ENCODE measurements around the gene SDHC. TPM values are rescaled to one million over a fixed set of nuclear protein-coding genes. Genes with fewer than 3 reads are reported as not detected.

Gene SDHC
- total and polyA plus RNA-seq, 2 of the 13 experiments (the other 11 are each of a cell fraction or from before 2014, with no cell fraction given), result 27.1 to 229 TPM

- TF ChIP-seq KLF9 (CRISPR knock-in tag; IDR thresholded peaks at IDR 0.05; ENCODE audit: low read depth) (peak; percentile 54; the same call in 1 of the 2 replicates), NCOA5 (CRISPR knock-in tag; IDR thresholded peaks at IDR 0.05) (no peak), ZNF709 (CRISPR knock-in tag; IDR thresholded peaks at IDR 0.05) (peak; percentile 66; the same call in 1 of the 2 replicates), ZNF557 (CRISPR knock-in tag; IDR thresholded peaks at IDR 0.05) (peak; percentile 66; the same call in 1 of the 2 replicates), ZMYM4 (CRISPR knock-in tag; IDR thresholded peaks at IDR 0.05) (0 out of 2 replicates have a peak, but pooled peaks have one; percentile 45), KLF12 (CRISPR knock-in tag; IDR thresholded peaks at IDR 0.05; ENCODE audit: borderline replicate concordance) (peak; percentile 69), REXO4 (CRISPR knock-in tag; IDR thresholded peaks at IDR 0.05; ENCODE audit: borderline replicate concordance) (no peak), ATF4 (CRISPR knock-in tag; IDR thresholded peaks at IDR 0.05) (peak in 1 of 2 experiments; percentile 73; a peak in 2 of 4 replicates), HNF1B (CRISPR knock-in tag; IDR thresholded peaks at IDR 0.05) (peak; percentile 91), ZNF556 (CRISPR knock-in tag; IDR thresholded peaks at IDR 0.05; ENCODE audit: borderline replicate concordance) (no peak), CCDC6 (CRISPR knock-in tag; IDR thresholded peaks at IDR 0.05) (0 out of 2 replicates have a peak, but pooled peaks have one; percentile 13), ZBTB20 (CRISPR knock-in tag; IDR thresholded peaks at IDR 0.05; ENCODE audit: borderline replicate concordance, low read depth) (peak; percentile 59; the same call in 1 of the 2 replicates), HMG20A (CRISPR knock-in tag; IDR thresholded peaks at IDR 0.05; ENCODE audit: borderline replicate concordance) (0 out of 2 replicates have a peak, but pooled peaks have one; percentile 10), ZNF562 (CRISPR knock-in tag; IDR thresholded peaks at IDR 0.05; ENCODE audit: borderline replicate concordance) (no peak), PAWR (CRISPR knock-in tag; IDR thresholded peaks at IDR 0.05; ENCODE audit: borderline replicate concordance) (no peak), ZBTB46 (CRISPR knock-in tag; IDR thresholded peaks at IDR 0.05; ENCODE audit: borderline replicate concordance) (no peak), TBL1XR1 (IDR thresholded peaks at IDR 0.05; ENCODE audit: borderline replicate concordance, low read length, partially characterized antibody) (peak; percentile 49), ZFX (CRISPR knock-in tag; IDR thresholded peaks at IDR 0.05; ENCODE audit: low read depth) (peak; percentile 83), HIC2 (CRISPR knock-in tag; IDR thresholded peaks at IDR 0.05; ENCODE audit: low read depth) (0 out of 2 replicates have a peak, but pooled peaks have one; percentile 35), ZFP91 (CRISPR knock-in tag; IDR thresholded peaks at IDR 0.05; ENCODE audit: borderline replicate concordance) (peak; percentile 81)
Measured at GRCh38 chr1:161389691-161390558, 75.7 kb downstream of the SDHC start (continued).
